HG02884 (cell line): Measurements from ENCODE around the gene NCKAP5.

Source experiments
- ATAC-seq: cut with Tn5 transposase; IDR thresholded peaks from one replicate; pipeline ENCODE4 v1.9.1; 2021; ENCODE audit warnings: mild to moderate bottlenecking, moderate library complexity; ENCODE audit not compliant: unreplicated experiment

Gene NCKAP5

DNA sequence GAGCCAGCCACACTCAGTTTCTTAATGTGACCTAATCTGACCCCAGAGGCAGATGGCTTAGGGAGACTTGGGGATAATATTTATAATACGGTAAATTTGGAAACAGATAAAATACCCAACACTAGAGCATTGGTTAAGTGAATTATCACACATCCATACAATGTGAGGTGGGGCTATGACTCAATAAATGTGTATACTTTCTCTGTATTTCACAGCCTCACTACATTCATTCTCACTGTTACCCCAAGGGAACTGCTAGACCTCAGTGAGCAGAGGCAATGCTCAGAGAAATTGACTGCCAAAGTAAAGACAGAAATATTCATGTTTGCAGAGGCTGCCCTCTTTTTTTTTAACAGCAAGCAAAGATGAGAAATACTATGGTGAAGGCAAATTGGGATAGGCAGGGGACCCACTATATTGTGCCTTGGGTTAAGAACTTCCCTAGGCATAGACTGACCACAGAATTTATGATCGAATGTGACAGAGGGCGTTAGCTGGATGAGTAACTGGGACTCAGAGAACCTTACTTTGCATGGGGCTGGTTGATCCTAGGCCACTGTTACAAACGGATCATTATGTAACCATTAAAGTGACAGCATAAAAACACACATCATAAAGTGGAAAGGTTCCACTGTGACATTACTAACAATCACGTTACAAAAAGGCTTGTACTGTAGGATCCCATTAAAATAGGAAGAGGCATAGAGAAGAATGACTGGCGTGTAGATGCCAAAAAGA is 652.3 kb downstream of the NCKAP5 start:
- no peak for ATAC-seq

DNA sequence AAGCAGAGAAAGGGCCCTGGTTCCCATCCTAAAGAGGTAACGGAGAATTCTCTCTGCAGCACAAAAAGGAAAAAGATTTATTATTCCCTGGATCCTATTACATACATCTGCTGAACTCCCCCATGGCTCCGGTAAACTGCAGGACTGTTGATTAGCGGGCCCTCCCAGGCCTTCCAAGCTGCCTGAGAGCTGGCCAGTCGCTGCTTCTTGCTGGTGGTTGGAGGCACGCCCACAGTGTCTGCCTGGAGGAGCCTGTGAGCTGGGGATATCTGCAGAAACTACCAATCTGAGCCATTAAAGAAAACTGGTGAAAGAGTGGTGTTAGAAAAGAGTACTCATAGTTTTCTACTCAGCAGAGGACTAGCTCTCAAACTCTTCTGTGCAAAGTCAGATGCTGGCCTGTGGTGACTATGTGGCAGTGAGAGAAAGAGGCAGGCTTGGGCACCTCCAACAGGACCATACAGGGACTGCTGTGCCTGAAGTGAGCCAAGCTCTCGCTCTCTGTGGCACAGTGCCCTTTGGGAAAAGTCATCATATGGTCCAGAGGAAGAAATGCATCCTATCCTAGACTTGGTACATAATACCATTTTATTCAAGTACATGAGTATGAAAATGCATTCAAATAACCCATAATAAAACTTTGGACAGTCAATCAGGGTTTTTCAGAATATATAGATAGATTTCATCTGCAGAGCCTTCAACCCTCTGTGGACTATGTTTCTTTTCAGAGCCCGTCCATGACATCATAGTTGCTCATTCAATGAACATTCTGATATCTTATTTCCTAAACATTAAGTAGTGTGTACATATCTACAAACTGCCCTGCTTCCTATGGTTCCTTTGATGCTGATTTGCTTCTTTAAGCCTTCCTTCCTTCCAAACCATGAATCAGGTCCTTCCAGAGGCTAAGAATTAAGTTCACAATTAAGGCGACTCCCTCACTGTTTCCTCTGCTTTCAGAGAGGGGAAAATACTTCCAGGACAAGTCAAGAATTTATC is 656.2 kb downstream of the NCKAP5 start:
- ATAC-seq = no peak

DNA sequence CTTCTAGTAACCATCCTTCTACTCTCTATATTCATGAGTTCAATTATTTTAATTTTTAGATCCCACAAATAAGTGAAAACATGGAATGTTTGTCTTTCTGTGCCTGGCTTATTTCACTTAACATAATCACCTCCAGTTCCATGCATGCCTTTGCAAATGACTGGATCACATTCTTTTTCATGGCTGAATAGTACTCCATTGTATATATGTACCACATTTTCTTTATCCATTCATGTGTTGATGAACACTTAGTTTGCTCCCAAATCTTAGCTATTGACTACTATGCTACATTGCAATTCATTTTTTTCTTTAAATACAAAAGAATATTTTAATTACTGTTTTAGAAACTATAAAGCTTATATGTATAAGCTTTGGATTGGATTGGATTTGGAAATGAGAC is 657.8 kb downstream of the NCKAP5 start:
- ATAC-seq = no peak

DNA sequence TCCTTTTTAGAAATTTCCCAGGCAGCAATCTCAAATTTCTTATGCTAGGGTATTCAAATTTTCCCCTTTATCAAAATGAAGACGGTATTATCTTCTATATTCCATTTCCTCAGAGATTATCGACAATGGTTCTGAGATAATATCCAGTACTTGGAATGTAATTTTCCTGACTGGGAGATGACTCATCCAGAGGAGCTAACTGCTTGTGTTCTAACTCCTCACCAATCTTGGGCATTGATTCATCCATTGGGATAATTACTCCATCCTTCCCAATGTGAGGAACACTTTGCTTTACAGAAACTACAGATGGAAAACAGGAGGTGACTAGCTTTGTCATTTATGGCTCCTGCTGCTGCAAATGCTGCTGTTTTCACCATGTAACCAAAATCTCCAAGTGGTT is 658.8 kb downstream of the NCKAP5 start:
- no peak for ATAC-seq

DNA sequence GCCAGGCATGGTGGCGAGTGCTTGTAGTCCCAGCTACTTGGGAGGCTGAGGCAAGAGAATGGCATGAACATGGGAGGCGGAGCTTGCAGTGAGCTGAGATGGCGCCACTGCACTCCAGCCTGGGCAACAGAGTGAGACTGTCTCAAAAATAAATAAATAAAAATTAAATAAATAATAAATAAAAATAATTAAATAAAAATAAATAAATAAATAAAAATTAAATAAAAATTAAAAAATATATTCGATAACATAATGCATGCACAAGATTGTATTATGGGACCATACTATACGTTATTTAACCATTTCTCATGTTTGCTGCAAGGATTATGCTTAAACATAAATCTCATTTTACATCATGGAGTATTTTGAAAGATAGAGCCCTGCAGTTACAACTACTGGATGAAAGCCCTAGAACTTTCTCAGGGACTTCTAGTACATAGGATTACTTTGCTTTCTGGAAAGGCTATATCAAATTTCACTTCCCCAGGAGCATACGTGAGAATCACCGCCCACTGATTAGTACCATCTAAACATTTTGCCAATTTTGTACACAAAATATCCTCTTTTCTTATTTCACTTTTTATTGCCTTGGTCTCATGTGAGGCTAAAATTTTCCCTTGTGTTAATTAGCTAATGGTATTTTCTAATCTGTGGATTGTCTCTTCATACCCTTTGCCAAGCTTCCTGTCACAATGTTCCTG is 664.0 kb downstream of the NCKAP5 start:
- no peak for ATAC-seq

DNA sequence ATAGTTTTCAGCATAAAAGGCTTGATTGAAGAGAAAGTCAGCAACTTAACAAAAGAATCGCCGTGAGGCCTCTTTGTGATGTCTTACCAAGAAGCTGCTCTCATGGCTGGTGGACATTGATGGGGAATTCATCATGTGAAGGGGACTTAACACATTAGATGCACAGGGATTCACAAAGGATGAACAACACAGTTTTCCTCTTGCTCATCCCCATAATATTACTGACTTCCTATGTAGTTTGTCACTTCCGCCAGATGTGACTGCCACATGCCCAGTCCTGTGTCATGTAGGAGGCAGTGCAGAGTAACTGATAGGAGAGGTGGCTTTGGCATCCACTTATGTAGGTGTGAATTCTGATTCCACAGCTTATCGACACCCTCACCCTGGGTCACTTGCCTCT is 665.6 kb downstream of the NCKAP5 start:
- no peak for ATAC-seq

DNA sequence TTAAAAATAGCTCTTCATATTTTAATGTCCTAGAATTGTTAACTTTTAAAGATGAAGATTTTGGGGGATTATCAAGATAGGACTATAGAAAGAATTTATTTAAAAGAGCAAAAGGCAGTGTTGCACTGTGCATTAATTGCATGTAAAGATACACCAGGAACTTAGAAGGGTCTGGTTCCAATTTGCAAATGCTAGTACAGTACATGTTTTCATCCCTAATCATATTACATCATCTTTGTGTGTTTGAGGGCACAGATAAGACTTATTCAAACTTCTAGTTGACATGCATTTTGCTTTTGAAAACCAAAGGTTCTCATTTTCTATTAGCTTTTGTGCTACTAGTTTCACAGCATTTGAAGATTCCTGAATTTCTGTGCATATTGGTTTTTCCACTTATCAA is 666.6 kb downstream of the NCKAP5 start:
- no peak for ATAC-seq

DNA sequence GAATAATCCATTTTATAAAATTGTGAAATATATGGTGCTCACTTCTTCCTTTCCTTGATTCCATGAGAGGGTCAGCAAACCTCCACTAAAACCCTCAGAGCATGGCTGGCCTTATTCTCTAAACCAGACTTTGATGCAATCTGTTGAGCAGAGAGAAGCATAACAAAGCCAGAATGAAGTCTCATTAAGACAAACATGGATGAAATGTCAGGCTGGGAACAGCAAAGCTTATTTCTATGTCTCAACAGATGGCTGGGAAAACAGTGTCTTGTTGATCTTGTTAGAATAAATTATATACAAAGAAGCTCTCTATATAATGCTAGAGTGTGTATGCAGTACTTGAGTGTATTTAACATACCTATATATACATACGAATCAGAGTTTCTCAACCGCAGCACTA is 671.2 kb downstream of the NCKAP5 start:
- no peak for ATAC-seq

DNA sequence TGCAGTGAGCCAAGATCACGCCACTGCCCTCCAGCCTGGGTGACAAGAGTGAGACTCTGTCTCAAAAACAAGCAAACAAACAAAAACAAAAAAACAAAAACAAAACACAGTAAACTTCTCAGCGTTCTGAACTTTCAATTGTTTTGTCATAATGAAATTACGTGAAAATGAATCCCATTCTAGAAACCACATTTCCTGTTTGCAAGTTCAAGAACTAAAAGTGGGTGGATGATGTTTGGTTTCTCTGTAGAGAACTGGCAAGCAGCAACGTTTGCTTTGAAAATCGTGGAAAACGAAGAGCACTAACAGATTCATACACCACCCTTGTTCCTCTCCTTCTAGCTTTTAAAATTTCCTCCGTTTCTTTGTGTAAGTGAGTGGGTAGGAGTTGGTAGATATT is 672.2 kb downstream of the NCKAP5 start:
- no peak for ATAC-seq

DNA sequence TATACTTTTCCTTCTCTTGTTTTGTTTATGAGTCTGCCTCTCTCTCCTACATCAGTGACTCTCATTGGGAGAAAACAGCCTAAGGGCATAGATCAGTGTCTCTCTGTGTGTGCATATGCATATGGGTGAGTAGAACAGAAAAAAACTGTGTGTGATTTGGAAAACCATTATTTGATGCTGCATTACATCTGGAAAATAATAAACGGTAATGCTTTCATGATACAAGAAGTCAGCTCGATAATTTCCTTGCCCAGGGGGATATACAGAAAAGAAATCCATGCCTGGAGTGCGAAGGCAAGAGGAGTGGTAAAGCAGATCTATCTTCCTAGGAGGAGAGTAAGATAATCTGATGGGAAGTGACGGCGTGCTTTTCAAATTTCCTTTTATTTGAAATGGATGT is 676.8 kb downstream of the NCKAP5 start:
- ATAC-seq = no peak

DNA sequence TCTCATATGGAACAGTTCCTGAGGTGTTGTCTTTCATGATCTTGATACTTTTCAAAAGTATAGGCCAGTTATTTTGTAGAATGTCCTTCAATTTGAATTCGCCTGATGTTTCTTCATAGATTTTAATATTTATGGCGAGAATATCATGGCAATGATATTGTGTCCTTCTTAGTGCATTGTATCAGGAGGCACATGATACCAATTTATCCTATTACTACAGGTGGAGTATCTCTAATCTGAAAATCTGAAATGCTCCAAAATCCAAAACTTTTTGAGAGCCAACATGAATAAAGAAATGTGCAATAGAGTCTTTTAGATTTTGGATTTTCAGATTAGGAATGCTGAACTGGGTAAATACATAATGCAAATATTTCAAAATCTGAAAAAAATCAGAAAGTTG is 681.7 kb downstream of the NCKAP5 start:
- ATAC-seq = no peak

DNA sequence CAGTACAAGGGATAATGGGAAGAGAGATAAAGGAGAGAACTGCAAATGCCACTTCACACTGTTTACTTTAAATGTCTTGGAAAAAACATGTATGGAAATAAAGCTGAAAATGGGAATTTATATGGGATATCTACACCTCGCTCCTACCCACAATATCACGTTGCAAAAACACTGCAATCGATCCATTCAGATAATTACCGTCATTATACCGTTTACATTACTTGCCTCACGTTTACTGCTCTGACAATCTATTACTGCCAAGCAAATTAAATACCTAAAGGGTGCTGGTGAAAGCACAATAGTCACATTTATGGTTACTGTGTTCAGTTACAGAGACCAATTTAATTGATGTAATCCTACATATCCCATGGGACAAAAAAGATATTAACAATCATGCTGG is 683.6 kb downstream of the NCKAP5 start:
- no peak for ATAC-seq

DNA sequence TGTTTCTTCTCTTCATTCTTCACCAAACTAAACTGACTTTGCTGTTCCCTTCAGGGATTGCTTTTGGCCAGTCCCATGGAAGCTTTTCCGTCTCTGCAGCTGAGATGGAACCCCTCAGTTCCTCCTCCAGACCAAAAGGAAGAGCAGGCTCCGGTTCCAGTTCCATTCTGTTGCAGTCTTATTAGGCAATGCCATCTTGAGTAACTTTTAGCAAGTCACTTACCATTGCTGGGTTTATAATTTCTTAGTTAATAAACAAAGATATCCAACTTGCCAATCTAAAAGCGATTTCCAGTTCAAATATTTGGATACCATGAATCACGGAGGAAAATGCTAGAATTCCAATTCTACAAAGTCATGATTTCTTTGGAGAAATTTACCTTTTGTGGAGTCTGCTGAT is 684.0 kb downstream of the NCKAP5 start:
- no peak for ATAC-seq

DNA sequence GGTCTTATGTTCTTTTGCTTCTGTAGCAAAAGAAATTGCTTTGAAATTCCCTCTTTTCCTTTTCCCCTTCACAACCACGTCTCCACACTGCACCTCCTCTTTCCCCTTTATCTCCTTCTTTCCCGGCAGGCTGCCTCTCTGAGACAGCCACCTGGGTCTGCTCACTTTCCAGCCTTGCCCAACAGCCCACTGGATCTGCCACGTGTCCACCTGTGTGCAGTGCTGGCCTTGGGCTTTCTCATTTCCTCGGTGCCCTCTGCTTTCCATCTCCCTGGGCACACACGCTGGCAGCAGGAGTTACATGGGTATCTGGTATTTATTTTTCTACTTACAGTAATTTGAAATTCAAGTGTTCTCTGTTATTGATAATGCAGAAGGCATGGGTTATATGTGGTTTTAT is 684.8 kb downstream of the NCKAP5 start:
- no peak for ATAC-seq

DNA sequence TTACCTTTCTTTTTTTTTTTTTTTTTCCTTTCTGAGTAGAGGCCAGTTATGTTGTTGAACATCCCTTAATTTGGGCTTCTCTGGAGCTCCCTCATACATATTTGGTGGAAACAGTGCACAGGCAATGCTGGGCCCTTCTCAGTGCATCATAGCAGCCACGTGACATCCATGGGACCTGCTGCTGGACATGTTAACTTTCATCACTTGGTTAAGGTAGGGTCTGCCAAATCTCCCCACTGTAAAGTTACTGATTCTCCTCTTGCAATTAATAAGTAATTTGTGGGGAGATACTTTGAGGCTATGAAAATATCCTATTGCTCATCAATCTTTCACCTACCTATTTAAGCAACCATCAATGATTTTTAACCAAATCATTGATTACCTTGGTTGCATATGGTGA is 686.7 kb downstream of the NCKAP5 start:
- ATAC-seq = no peak

DNA sequence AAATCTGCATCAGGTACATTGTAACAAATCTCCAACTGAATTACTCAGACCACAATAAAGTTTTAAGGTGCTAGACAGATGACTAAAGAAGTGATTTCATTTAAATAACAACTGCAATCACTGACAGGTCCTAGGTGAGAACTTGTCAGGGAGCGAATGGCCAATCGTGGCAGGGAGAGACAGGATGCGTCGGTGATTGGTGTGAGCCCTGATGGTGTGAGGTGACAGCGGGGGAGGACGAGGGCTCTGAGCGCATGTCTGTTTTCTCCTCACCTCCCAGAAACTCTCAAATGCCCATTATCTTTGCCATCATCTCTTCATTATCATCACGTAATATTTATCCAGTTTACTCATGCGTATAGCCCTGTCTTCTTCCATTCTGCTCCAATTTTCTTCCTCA is 690.3 kb downstream of the NCKAP5 start:
- ATAC-seq = no peak

DNA sequence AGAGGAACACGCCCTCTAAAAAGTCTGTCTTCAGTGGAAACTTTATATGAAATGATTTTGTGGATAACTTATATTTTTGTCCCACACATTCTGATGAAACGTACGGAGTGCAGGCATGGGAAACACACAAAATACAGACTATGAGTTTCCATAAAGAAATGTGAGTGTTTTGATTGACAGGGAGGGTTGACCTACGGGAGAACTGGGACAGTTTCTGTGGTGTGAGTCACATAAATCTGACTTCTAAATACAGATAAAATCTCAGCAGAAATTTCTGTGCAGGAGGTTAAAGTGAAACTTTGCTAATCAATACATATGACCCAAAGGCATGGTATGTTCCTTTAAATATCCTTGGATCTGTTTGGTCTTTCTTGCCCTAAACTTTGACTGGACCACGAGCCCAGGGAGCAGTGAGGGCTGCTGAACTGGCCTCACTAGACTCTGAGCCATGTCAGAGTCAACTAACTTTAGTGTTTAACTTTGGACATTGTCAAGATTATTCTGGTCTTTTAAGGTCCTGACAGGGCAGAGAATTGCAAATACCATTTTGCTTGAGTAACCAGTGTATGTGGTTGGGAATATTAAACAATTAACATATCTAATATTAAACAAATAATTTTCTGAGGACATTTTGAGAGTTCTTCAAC is 691.4 kb downstream of the NCKAP5 start:
- no peak for ATAC-seq

DNA sequence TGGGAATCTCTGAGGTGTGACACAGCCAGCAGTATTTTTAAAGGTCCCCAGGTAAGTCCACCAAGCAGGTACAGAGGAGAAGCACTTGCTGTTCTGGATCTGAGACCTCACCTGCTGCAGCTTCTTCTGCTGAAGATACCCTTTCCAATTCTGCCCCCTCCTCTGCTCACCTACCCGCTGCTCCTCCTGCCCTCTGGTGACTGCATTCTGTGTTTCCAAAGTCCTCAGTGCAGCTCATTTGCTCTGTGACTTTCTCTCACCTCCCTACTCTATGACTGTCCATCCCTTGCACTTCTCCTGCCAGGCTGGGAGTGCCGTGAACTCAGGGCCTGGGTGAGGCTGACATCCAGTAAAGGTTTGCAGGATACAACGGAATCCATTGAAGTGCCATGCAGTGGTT is 693.1 kb downstream of the NCKAP5 start:
- no peak for ATAC-seq

DNA sequence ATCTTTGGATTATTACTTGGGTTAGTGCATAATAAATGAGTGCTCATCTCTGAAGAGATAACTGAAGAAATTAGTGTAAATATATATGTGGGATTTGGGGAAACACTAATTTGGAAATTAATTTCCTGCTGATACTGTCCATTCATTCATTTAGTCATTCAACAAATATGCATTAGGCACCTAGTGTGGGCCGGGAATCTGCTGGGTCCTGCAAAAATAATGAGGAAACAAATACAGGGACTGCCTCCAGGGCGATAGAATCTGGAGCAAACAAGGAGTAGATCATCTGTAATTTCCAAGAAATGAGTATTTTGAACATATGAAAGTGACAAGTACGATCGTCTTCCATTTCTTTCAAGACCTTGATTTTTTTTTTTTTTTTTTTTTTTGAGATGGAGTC is 694.5 kb downstream of the NCKAP5 start:
- no peak for ATAC-seq

DNA sequence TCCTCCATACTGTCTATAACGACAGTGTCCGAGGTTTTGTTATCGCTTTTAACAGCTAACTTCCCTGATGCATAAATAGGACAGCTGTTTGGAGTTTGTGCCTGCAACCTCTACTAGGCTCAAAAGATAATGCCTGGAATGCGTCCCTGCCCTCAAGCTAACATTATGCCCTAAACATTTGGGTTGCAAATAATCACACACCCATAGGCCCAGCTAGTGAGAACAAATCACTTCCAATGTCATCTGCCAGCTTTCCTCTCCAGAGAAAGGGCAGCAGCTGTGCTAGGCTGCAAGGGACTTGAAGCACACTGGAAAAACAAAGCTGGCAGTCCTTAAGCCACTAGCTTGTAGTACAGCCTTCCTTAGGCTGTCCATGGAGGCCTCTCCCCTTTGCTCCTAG is 696.4 kb downstream of the NCKAP5 start:
- no peak for ATAC-seq

DNA sequence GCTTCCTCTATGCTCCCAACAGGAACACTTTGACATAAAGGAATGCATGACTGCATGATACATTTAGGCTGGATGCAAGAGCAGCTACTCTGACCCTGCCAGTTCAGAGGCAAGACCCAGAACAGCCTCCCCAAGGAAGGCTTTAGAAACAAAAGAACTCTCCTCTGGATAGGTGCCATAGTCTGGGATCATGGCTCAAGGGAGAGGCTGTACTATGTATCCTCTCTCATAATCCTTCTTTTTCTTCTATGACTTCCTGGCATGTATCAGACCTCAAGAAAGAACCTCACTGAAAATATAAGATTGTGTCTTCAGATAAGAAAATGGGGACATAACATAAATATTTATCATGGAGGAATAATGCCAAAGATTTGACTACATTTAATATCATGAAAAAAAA is 704.3 kb downstream of the NCKAP5 start:
- no peak for ATAC-seq
